PFSK-1 (cell line): Measurements from ENCODE around the gene PARD3B.

Experiments
- FOXP2 ChIP-seq: optimal IDR thresholded peaks from 2 replicates; pipeline ENCODE3; 2011; ENCODE audit warnings: borderline replicate concordance, control low read depth, inconsistent platforms; ENCODE audit not compliant: insufficient read depth; ENCODE audit errors: extremely low read length, extremely low read depth
- POLR2AphosphoS5 ChIP-seq: IDR thresholded peaks from 2 replicates; pipeline ENCODE4 v1.6.1; 2012; ENCODE audit warnings: low read depth, mild to moderate bottlenecking, control low read depth, low read length, moderate library complexity
- SIN3A ChIP-seq: IDR thresholded peaks from 2 replicates; pipeline ENCODE4 v1.6.1; 2012; ENCODE audit warnings: mild to moderate bottlenecking, low read length, moderate library complexity, borderline replicate concordance; ENCODE audit not compliant: insufficient read depth
- TAF1 ChIP-seq: IDR thresholded peaks from 2 replicates; pipeline ENCODE4 v1.6.1; 2012; ENCODE audit warnings: low read length, control low read depth, borderline replicate concordance; ENCODE audit not compliant: insufficient read depth
- TF ChIP-seq, protein P1 (sequence below), 2 experiments: IDR thresholded peaks; 2 replicates each; pipeline versions ENCODE4 v1.6.1 to v1.8.0; 2011 to 2012; ENCODE audit warnings: low read depth in 2 of 2, low read length in 2 of 2, control low read depth in 1 of 2, inconsistent platforms in 1 of 2, mild to moderate bottlenecking in 1 of 2, moderate library complexity in 1 of 2; ENCODE audit not compliant: insufficient read depth in 1 of 2

PARD3B gene

GRCh38 chr2:205267323-205267722 lies 722.0 kb downstream of the PARD3B start:
- TF ChIP-seq TAF1: no peak
- TF ChIP-seq, protein P1, sequence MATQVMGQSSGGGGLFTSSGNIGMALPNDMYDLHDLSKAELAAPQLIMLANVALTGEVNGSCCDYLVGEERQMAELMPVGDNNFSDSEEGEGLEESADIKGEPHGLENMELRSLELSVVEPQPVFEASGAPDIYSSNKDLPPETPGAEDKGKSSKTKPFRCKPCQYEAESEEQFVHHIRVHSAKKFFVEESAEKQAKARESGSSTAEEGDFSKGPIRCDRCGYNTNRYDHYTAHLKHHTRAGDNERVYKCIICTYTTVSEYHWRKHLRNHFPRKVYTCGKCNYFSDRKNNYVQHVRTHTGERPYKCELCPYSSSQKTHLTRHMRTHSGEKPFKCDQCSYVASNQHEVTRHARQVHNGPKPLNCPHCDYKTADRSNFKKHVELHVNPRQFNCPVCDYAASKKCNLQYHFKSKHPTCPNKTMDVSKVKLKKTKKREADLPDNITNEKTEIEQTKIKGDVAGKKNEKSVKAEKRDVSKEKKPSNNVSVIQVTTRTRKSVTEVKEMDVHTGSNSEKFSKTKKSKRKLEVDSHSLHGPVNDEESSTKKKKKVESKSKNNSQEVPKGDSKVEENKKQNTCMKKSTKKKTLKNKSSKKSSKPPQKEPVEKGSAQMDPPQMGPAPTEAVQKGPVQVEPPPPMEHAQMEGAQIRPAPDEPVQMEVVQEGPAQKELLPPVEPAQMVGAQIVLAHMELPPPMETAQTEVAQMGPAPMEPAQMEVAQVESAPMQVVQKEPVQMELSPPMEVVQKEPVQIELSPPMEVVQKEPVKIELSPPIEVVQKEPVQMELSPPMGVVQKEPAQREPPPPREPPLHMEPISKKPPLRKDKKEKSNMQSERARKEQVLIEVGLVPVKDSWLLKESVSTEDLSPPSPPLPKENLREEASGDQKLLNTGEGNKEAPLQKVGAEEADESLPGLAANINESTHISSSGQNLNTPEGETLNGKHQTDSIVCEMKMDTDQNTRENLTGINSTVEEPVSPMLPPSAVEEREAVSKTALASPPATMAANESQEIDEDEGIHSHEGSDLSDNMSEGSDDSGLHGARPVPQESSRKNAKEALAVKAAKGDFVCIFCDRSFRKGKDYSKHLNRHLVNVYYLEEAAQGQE (IDR thresholded peaks at IDR 0.05; ENCODE audit: insufficient read depth in 1 of 2, low read depth in 2 of 2, low read length in 2 of 2): no peak
- no peak for TF ChIP-seq SIN3A
- no peak for TF ChIP-seq POLR2AphosphoS5
- no peak for TF ChIP-seq FOXP2

GRCh38 chr2:205270689-205271088 lies 725.4 kb downstream of the PARD3B start:
- TF ChIP-seq TAF1 (no peak), FOXP2 (no peak), POLR2AphosphoS5 (no peak), SIN3A (no peak)
- TF ChIP-seq, protein P1 (IDR thresholded peaks at IDR 0.05; ENCODE audit: insufficient read depth in 1 of 2, low read depth in 2 of 2, low read length in 2 of 2): no peak

DNA sequence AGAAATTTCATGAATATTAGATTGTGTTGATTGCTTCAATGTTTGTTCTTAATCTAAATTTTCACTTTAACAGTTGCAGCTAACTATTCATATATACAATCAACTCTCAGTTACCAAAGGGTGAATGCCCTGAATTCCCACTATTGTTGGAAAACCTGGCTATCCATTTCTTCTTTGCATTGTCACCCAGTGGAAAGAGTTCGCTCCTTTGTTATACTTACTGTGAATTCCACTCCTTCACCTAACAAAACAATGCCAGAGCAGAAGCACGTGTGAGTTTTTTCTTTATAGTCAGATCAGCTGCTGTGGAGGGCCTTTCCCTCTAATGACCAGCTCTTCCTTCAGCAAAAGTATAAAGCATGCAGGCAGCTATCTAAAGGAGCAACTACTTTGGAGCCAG lies 727.9 kb downstream of the PARD3B start:
- no peak for TF ChIP-seq POLR2AphosphoS5
- no peak for TF ChIP-seq TAF1
- no peak for TF ChIP-seq FOXP2
- no peak for TF ChIP-seq SIN3A
- TF ChIP-seq, protein P1 (IDR thresholded peaks at IDR 0.05; ENCODE audit: insufficient read depth in 1 of 2, low read depth in 2 of 2, low read length in 2 of 2): no peak

DNA sequence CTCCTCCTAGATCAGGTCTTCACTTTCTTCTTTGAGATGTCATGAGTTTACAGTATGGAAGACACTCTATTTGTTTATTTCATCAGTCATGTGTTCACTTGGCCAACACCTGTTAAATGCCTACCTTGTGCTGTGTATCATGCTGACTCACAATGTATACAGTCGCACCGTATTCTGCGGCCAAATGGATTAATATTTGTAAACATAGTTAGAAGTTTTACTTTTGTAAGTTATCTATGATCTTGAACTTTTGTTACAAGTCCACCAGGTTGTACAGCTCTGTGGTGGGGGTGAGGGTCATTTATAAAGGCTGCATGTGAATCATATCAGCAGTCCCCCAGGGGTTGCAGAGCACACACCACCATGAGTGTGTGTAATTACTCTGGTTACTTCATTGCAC lies 728.4 kb downstream of the PARD3B start:
- TF ChIP-seq POLR2AphosphoS5 (no peak), SIN3A (no peak), FOXP2 (no peak), TAF1 (no peak)
- TF ChIP-seq, protein P1 (IDR thresholded peaks at IDR 0.05; ENCODE audit: insufficient read depth in 1 of 2, low read depth in 2 of 2, low read length in 2 of 2): no peak

- no peak for TF ChIP-seq FOXP2
- TF ChIP-seq, protein P1 (IDR thresholded peaks at IDR 0.05; ENCODE audit: insufficient read depth in 1 of 2, low read depth in 2 of 2, low read length in 2 of 2): no peak
- TF ChIP-seq POLR2AphosphoS5: no peak
- TF ChIP-seq SIN3A: no peak
- TF ChIP-seq TAF1: no peak
These were observed 729.5 kb downstream of the PARD3B start for GRCh38 chr2:205274801-205275200.
